H1 (cell line): ENCODE measurements around the gene ENAH. TPM values are rescaled to one million over a fixed set of nuclear protein-coding genes. Genes with fewer than 3 reads are reported as not detected.

Experiments used
- CTCF ChIA-PET: fragments of 300-600 bp; sonication (Branson Sonifier 250); formaldehyde crosslinking; loops from one replicate; lab custom pipeline; 2021; ENCODE audit not compliant: partially characterized antibody; lab: Charles Lee
- POLR2A ChIA-PET: fragments of 300-600 bp; sonication (Branson Sonifier 250); formaldehyde crosslinking; loops from one replicate; lab custom pipeline; 2021; ENCODE audit warnings: inconsistent platforms; ENCODE audit not compliant: partially characterized antibody; lab: Charles Lee
- DNase-seq, 2 experiments: peaks; one replicate each; pipeline versions ENCODE4 v3.0.0 to v3.0.0-alpha.2; 2010 to 2022; ENCODE audit warnings: low spot score in 2 of 2, low read depth in 1 of 2, mixed read lengths in 1 of 2
- FAIRE-seq: peaks from 2 replicates; lab custom pipeline; 2011; peaks lifted over from hg19 to GRCh38; lab: Jason Lieb, UNC
- H2AFZ ChIP-seq: 2 replicates; pipeline ENCODE4 v1.8.1; 2012; ENCODE audit warnings: low read length, inconsistent platforms
- H2AK5ac ChIP-seq: 2 replicates; pipeline ENCODE4 v1.6.1; 2013; ENCODE audit warnings: low read depth, low read length
- H2BK120ac ChIP-seq: replicated peaks from 2 replicates; pipeline ENCODE3; 2013; ENCODE audit warnings: low read depth, low read length, inconsistent platforms
- H2BK12ac ChIP-seq: 2 replicates; pipeline ENCODE4 v1.6.1; 2013; ENCODE audit warnings: low read depth, low read length
- H2BK15ac ChIP-seq: 2 replicates; pipeline ENCODE4 v1.6.1; 2013; ENCODE audit warnings: low read length
- H2BK20ac ChIP-seq: 2 replicates; pipeline ENCODE4 v1.6.1; 2013; ENCODE audit warnings: low read length
- H2BK5ac ChIP-seq: 2 replicates; pipeline ENCODE4 v1.6.1; 2013; ENCODE audit warnings: low read depth, low read length
- H3K14ac ChIP-seq: 2 replicates; pipeline ENCODE4 v1.6.1; 2013; ENCODE audit warnings: inconsistent platforms; ENCODE audit not compliant: insufficient read length
- H3K18ac ChIP-seq: 2 replicates; pipeline ENCODE4 v1.6.1; 2013; ENCODE audit warnings: low read length; ENCODE audit errors: extremely low read depth
- H3K23ac ChIP-seq: 2 replicates; pipeline ENCODE4 v1.6.1; 2013; ENCODE audit warnings: inconsistent platforms; ENCODE audit not compliant: insufficient read length
- H3K23me2 ChIP-seq: 2 replicates; pipeline ENCODE4 v1.6.1; 2013; ENCODE audit warnings: low read depth, low read length
- H3K27ac ChIP-seq: 2 replicates; pipeline ENCODE4 v1.6.1; 2011; ENCODE audit warnings: low read depth, low read length, inconsistent platforms
- H3K27me3 ChIP-seq, 4 experiments: replicated peaks in 1 of 4; 1 replicate in 1 of 4; 2 replicates in 3 of 4; pipeline versions ENCODE4 v1.6.1 to v1.8.1; 2011 to 2013; ENCODE audit warnings: low read length in 3 of 4, mild to moderate bottlenecking in 3 of 4, inconsistent platforms in 2 of 4, mixed read lengths in 2 of 4, moderate library complexity in 1 of 4; ENCODE audit not compliant: control insufficient read depth in 3 of 4, insufficient read depth in 3 of 4; ENCODE audit errors: extremely low read depth in 1 of 4
- H3K36me3 ChIP-seq, 4 experiments: 2 replicates each; pipeline versions ENCODE4 v1.6.1 to v1.8.1; 2011 to 2013; ENCODE audit warnings: mild to moderate bottlenecking in 4 of 4, low read length in 3 of 4, moderate library complexity in 2 of 4, control low read depth in 1 of 4, inconsistent platforms in 1 of 4; ENCODE audit not compliant: insufficient read depth in 4 of 4, control insufficient read depth in 2 of 4
- H3K4ac ChIP-seq: replicated peaks from 2 replicates; pipeline ENCODE3; 2013; ENCODE audit warnings: low read length, low read depth, mixed read lengths, inconsistent platforms; ENCODE audit not compliant: insufficient read length
- H3K4me1 ChIP-seq, 4 experiments: replicated peaks in 1 of 4; 1 replicate in 1 of 4; 2 replicates in 3 of 4; pipeline versions ENCODE4 v1.6.1 to v1.8.1; 2011 to 2013; ENCODE audit warnings: low read length in 3 of 4, inconsistent platforms in 2 of 4, mixed read lengths in 1 of 4; ENCODE audit not compliant: insufficient read depth in 4 of 4, control insufficient read depth in 3 of 4
- H3K4me2 ChIP-seq, 2 experiments: 2 replicates each; pipeline versions ENCODE4 v1.6.1 to v1.8.1; 2011 to 2013; ENCODE audit warnings: low read depth in 2 of 2, low read length in 2 of 2, control low read depth in 1 of 2, inconsistent platforms in 1 of 2, mild to moderate bottlenecking in 1 of 2; ENCODE audit not compliant: insufficient read depth in 1 of 2
- H3K4me3 ChIP-seq, 4 experiments: fragments of 200-600, 300-600 bp in 1 of 4; sonication (generic), shearing (Covaris generic), sonication (Bioruptor Twin) in 1 of 4; 2 replicates each; pipeline versions ENCODE4 v1.5.1 to v1.8.1; 2011 to 2016; ENCODE audit warnings: low read length in 4 of 4, low read depth in 3 of 4, control low read depth in 2 of 4, inconsistent platforms in 2 of 4, mild to moderate bottlenecking in 2 of 4, mixed read lengths in 1 of 4, moderate library complexity in 1 of 4; ENCODE audit not compliant: insufficient read depth in 2 of 4; ENCODE audit errors: extremely low read depth in 1 of 4
- H3K56ac ChIP-seq: replicated peaks from 2 replicates; pipeline ENCODE3; 2013; ENCODE audit warnings: low read depth, mild to moderate bottlenecking, mixed read lengths, low read length, inconsistent platforms; ENCODE audit not compliant: insufficient read length
- H3K79me1 ChIP-seq: 2 replicates; pipeline ENCODE4 v1.6.1; 2013; ENCODE audit warnings: low read depth, low read length, control low read depth
- H3K79me2 ChIP-seq, 2 experiments: 2 replicates each; pipeline versions ENCODE4 v1.6.1 to v1.8.1; 2012 to 2013; ENCODE audit warnings: low read length in 2 of 2, mild to moderate bottlenecking in 2 of 2, inconsistent platforms in 1 of 2; ENCODE audit not compliant: insufficient read depth in 2 of 2, control insufficient read depth in 1 of 2
- H3K9ac ChIP-seq, 4 experiments: replicated peaks in 1 of 4; 1 replicate in 1 of 4; 2 replicates in 3 of 4; pipeline versions ENCODE4 v1.6.1 to v1.8.1; 2011 to 2013; ENCODE audit warnings: low read depth in 3 of 4, low read length in 3 of 4, control low read depth in 2 of 4, mild to moderate bottlenecking in 2 of 4, moderate library complexity in 2 of 4, inconsistent platforms in 1 of 4; ENCODE audit errors: extremely low read depth in 1 of 4
- H3K9me3 ChIP-seq, 2 experiments: 2 replicates each; pipeline versions ENCODE4 v1.6.1 to v1.8.1; 2012 to 2013; ENCODE audit warnings: mild to moderate bottlenecking in 2 of 2, moderate library complexity in 2 of 2, control low read depth in 1 of 2, inconsistent platforms in 1 of 2, low read depth in 1 of 2, low read length in 1 of 2, mixed read lengths in 1 of 2; ENCODE audit not compliant: insufficient read depth in 2 of 2
- H4K20me1 ChIP-seq, 2 experiments: replicated peaks in 1 of 2; 2 replicates each; pipeline versions ENCODE3 to v1.8.1; 2011 to 2013; ENCODE audit warnings: inconsistent platforms in 2 of 2, low read length in 2 of 2, mild to moderate bottlenecking in 1 of 2; ENCODE audit not compliant: insufficient read depth in 2 of 2, control insufficient read depth in 1 of 2
- H4K5ac ChIP-seq: 2 replicates; pipeline ENCODE4 v1.6.1; 2013; ENCODE audit warnings: low read length, low read depth, mixed read lengths, inconsistent platforms; ENCODE audit not compliant: insufficient read length
- H4K8ac ChIP-seq: 2 replicates; pipeline ENCODE4 v1.8.0; 2013; ENCODE audit warnings: mild to moderate bottlenecking, moderate library complexity, low read length, inconsistent platforms; ENCODE audit not compliant: insufficient read depth; ENCODE audit errors: extremely low read depth
- H4K91ac ChIP-seq: replicated peaks from 2 replicates; pipeline ENCODE3; 2013; ENCODE audit warnings: low read length, mixed read lengths, inconsistent platforms; ENCODE audit not compliant: insufficient read length
- ASH2L ChIP-seq: fragments of 200-600, 300-600 bp; sonication (generic); IDR thresholded peaks from one replicate; pipeline ENCODE4 v1.7.1; 2017; ENCODE audit warnings: low read length
- EGR1 ChIP-seq: IDR thresholded peaks from 2 replicates; pipeline ENCODE4 v1.6.1; 2011; ENCODE audit warnings: low read depth, low read length, borderline replicate concordance
- EP300 ChIP-seq, 2 experiments: IDR thresholded peaks; 1 replicate in 1 of 2; 2 replicates in 1 of 2; pipeline ENCODE4 v1.6.1; 2011 to 2012; ENCODE audit warnings: low read depth in 2 of 2, low read length in 2 of 2, mild to moderate bottlenecking in 2 of 2, borderline replicate concordance in 1 of 2, inconsistent platforms in 1 of 2, moderate library complexity in 1 of 2
- GTF2F1 ChIP-seq: IDR thresholded peaks from 2 replicates; pipeline ENCODE4 v1.6.1; 2012; ENCODE audit warnings: low read depth, low read length, improper control_type of control experiment, borderline replicate concordance
- HDAC6 ChIP-seq: IDR thresholded peaks from one replicate; pipeline ENCODE4 v1.7.1; 2012; ENCODE audit warnings: low read depth, mild to moderate bottlenecking, inconsistent platforms, low read length, moderate library complexity
- KDM5A ChIP-seq: fragments of 200-600 bp; IDR thresholded peaks from 2 replicates; pipeline ENCODE4 v1.7.1; 2012; ENCODE audit warnings: mild to moderate bottlenecking, low read length, inconsistent platforms, mixed read lengths
- NRF1 ChIP-seq: IDR thresholded peaks from 2 replicates; pipeline ENCODE4 v1.6.1; 2011; ENCODE audit warnings: mild to moderate bottlenecking, low read depth, low read length, improper control_type of control experiment
- POLR2A ChIP-seq, 2 experiments: IDR thresholded peaks; 1 replicate in 1 of 2; 2 replicates in 1 of 2; pipeline ENCODE4 v1.6.1; 2011; ENCODE audit warnings: low read depth in 2 of 2, low read length in 2 of 2, mild to moderate bottlenecking in 2 of 2; ENCODE audit errors: control extremely low read depth in 1 of 2
- RNF2 ChIP-seq: fragments of 200-900, 300-1000 bp; sonication (generic); IDR thresholded peaks from 2 replicates; pipeline ENCODE4 v1.7.1; 2016; ENCODE audit warnings: borderline replicate concordance, low read depth, mild to moderate bottlenecking, antibody characterized with exemption, low read length; ENCODE audit not compliant: poor library complexity, severe bottlenecking; ENCODE audit errors: missing control alignments
- SP2 ChIP-seq: IDR thresholded peaks from 2 replicates; pipeline ENCODE4 v1.6.1; 2012; ENCODE audit warnings: mild to moderate bottlenecking, low read length, inconsistent platforms
- SP4 ChIP-seq: IDR thresholded peaks from 2 replicates; pipeline ENCODE4 v1.6.1; 2012; ENCODE audit warnings: low read length, inconsistent platforms
- TAF1 ChIP-seq: IDR thresholded peaks from 2 replicates; pipeline ENCODE4 v1.6.1; 2011; ENCODE audit warnings: mild to moderate bottlenecking, low read depth, low read length
- WGBS, 2 experiments: shearing (Covaris generic) in 1 of 2; methylation state at CpG; one replicate each; pipeline versions ENCODE4 v1.1.6 to v1.1.7; 2013 to 2015; ENCODE audit warnings: low lambda C conversion rate in 2 of 2, mixed read lengths in 2 of 2, inconsistent platforms in 1 of 2, low coverage in 1 of 2, missing lambda C conversion rate in 1 of 2; ENCODE audit not compliant: insufficient replicate concordance in 2 of 2, insufficient coverage in 1 of 2, insufficient read length in 1 of 2; ENCODE audit errors: extremely low coverage in 1 of 2, missing lambda C conversion rate in 1 of 2; 5-methylcytosine and 5-hydroxymethylcytosine counted together
- polyA plus RNA-seq, 7 experiments: library from polyadenylated mRNA; depleted of rRNA in 3 of 7; stranded (reverse) in 5 of 7; unstranded in 2 of 7; fragments of >200 nt in 5 of 7; fragments of 200-250 nt in 2 of 7; gene quantifications; 1 replicate in 5 of 7; 2 replicates in 1 of 7; 4 replicates in 1 of 7; pipeline versions ENCODE4 v1.2.1 to v1.2.3, GENCODE V29; 2011 to 2013; ENCODE audit warnings: missing spikeins in 2 of 7, mixed read lengths in 2 of 7
- total RNA-seq: library from RNA; stranded (reverse); fragmentation: NEBNext Ultra II Directional; extraction: Animal tissue kit (Norgen Biotek cat#: 25700); gene quantifications from 2 replicates; pipeline ENCODE4 v1.2.1, GENCODE V29; 2021
- TF ChIP-seq, protein P1 (sequence below): IDR thresholded peaks from 2 replicates; pipeline ENCODE4 v1.6.1; 2011; ENCODE audit warnings: low read length, improper control_type of control experiment

Gene ENAH
- total and polyA plus RNA-seq, 2 of the 8 experiments (the other 6 are each of a cell fraction or from before 2014, with no cell fraction given): 39.1 to 335 TPM

GRCh38 chr1:225617479-225617878 lies 35.4 kb downstream of the ENAH start:
- H3K9ac ChIP-seq: no peak overlapping the region
- H2BK5ac ChIP-seq: no peak overlapping the region
- H2BK15ac ChIP-seq: no peak overlapping the region
- H3K79me2 ChIP-seq: peaks cover 44 to 93% of the 10 kb centered on the region in 2 experiments
- H4K20me1 ChIP-seq: peaks cover 14 to 15% of the 10 kb centered on the region in 2 experiments
- no peak for FAIRE-seq
- TF ChIP-seq EP300 (IDR thresholded peaks at IDR 0.05; ENCODE audit: borderline replicate concordance in 1 of 2, low read depth in 2 of 2, low read length in 2 of 2): no peak
- TF ChIP-seq, protein P1, sequence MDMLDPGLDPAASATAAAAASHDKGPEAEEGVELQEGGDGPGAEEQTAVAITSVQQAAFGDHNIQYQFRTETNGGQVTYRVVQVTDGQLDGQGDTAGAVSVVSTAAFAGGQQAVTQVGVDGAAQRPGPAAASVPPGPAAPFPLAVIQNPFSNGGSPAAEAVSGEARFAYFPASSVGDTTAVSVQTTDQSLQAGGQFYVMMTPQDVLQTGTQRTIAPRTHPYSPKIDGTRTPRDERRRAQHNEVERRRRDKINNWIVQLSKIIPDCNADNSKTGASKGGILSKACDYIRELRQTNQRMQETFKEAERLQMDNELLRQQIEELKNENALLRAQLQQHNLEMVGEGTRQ: no peak
- TF ChIP-seq EGR1: no peak
- TF ChIP-seq NRF1: no peak
- TF ChIP-seq TAF1: no peak
- TF ChIP-seq ASH2L: no peak
- TF ChIP-seq KDM5A: no peak
- TF ChIP-seq SP4: no peak
- TF ChIP-seq GTF2F1: no peak
- TF ChIP-seq SP2: no peak
- TF ChIP-seq HDAC6: no peak
- no peak for TF ChIP-seq RNF2
- TF ChIP-seq POLR2A (IDR thresholded peaks at IDR 0.05; ENCODE audit: control extremely low read depth in 1 of 2, low read depth in 2 of 2, low read length in 2 of 2): no peak
- TF ChIP-seq, all 59 proteins: peak for 0
- Histone ChIP-seq H3K56ac (no peak overlapping the region), H4K5ac (no peak overlapping the region), H3K27ac (no peak overlapping the region), H4K8ac (no peak overlapping the region), H3K4me1 (no peaks in the 10 kb centered on the region; a peak in 2 of 7 replicates), H3K23me2 (no peaks in the 10 kb centered on the region), H2BK120ac (no peak overlapping the region), H3K79me1 (peaks cover 3% of the 10 kb centered on the region; the same call in 1 of the 2 replicates), H3K4me3 (no peak overlapping the region), H4K91ac (no peak overlapping the region), H3K4ac (no peak overlapping the region), H3K36me3 (peaks cover 0 to 6% (median 0%) of the 10 kb centered on the region in 4 experiments; a peak in 1 of 8 replicates), H2BK20ac (no peak overlapping the region), H3K27me3 (no peaks in the 10 kb centered on the region), H3K14ac (no peak overlapping the region), H3K23ac (no peak overlapping the region), H2BK12ac (no peak overlapping the region), H2AK5ac (no peak overlapping the region), H3K18ac (no peak overlapping the region), H3K4me2 (no peak overlapping the region), H3K9me3 (peaks cover 0 to 11% of the 10 kb centered on the region in 2 experiments; a peak in 2 of 4 replicates), H2AFZ (no peak overlapping the region)
- WGBS, 2 experiments: 76% methylated on average over 1 of the region's 1 CpG; no CpG with 5 or more reads in 1 of the 2 experiments
- ChIA-PET CTCF (interaction anchor here (1.7 kb wide), 1 partner anchor 10 kb away, joined by 3 read pairs; no protein-coding TSS in a partner anchor), POLR2A (interaction anchor here (1.0 to 1.1 kb wide), 2 partner anchors 26 to 33 kb away, joined by 3 read pairs; no protein-coding TSS in a partner anchor)
- no peak for DNase-seq
